Cerebellar nuclear complex (tissue), 1 donor: ENCODE data around the gene ZSWIM6.

Experiments used
- DNase-seq, 2 experiments: peaks; one replicate each; lab custom pipeline; 2025; lab: John Stamatoyannopoulos, UW

ZSWIM6 gene

DNA sequence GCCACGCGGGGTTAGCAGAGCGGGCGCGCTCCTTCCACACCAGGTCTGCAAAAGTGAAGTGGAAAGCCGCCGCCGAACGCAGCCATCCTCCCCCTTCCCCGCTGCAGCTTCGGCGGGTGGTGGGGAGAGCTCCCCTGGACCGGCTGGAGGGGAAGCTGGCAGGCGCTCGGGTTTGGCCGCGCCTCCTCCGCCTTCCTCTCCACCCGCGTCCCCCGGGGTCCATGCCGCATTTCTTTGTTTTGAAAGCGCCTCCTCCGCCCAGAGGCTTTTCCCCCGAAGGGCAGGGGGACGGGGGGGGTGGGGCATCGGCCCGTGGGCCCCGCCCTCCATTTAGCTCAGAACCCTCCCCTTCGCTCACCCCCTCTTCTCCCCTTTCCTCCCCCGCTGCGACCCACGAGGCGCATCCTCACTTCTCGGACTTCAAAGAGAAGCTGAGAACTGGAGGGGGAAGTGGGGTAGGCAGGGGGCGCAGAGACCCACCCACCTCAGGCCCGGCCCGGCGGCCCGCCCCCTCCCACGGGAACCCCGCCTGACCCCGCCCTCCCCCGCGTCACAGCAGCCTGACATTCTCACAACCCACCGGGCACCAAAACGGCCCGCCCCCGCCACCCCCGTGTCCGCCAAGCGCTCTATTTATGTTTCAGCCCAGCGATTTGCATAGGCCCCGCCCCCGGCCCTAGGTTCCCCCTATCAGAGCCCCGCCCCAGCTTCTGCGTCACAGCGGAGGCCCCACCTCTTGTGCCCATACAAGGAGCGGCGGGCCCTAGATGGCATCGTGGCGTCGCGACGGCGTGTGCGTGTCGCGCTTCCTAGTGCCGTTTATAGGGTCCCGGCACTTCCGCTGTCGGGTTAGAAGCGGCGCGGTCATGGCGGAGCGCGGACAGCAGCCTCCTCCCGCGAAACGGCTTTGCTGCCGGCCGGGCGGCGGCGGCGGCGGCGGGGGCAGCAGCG lies at the start of gene ZSWIM6:
Gene ZSWIM6 (plus strand): TSS at position 852 of the 951 bp plus-strand sequence. CDS start 15 bp downstream, at position 867.
- peak; percentile 94 to 95 for DNase-seq

DNA sequence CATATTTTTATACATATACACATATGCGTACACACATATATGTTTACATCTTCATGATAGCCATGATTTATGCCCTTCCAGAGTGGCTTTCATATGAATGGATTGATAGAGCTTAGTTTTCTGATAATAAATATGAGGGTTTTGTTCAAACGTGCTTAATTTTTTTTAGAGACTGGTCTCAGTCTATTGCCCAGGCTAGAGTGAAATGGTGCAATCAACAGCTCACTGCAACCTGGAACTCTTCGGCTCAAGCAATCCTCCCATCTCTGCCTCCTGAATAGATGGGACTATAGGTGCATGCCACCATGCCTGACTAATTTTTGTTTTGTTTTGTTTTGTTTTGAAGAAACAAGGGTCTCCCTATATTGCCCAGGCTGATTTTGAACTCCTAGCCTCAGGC lies 48.6 kb upstream of the ZSWIM6 start:
- no peak for DNase-seq

DNA sequence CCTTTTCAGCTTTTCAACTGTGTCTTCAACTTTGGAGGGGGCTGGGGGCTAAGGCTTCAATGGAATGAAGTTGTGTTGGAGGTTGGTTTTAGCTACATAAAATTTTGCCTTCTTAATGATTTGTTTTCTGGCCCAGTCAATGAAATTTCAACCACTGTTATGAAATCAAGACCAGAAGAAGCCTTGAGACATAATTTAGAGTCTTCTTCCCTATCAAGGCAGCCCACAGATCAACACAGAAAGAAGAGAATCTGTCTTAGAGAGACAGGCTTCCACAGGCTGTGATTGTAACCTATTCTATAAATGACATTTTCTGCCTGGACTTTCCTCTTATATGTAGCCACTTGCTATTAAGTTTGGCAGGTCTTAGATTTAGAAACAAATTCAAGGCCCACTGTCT lies 46.5 kb upstream of the ZSWIM6 start:
- DNase-seq = no peak

DNA sequence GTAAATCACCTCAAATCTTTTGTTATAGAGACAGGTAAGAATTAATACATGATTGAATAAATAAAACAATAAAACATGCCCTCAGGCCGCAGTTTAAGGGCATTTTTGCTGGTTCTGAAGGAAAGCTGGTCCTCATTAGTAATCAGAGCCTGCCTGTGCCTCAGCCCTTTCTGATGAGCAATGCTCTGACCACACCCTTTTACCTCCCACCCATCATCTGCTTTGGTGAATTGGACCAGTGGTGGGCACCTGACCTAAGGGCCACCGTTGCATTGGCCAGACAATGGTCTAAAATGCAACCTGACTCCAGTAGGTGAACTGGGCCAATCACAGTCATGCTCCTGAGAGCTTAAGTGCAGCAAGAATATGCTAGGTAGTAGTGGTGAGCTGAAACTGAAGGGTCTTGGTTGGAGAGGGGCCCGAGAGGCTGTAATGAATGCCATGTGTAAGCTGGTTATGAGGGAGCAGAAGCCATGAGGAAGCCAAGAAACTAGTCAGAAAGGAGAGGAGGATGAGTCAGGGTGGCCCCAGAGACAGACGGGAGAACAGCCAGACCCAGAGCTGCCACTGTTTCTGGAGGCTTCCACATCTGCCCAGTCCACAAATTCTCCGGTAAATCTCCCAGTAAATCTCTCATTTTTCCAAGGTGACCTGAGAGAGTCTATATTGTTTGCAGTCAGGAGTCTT lies 45.5 kb upstream of the ZSWIM6 start:
- DNase-seq = no peak

DNA sequence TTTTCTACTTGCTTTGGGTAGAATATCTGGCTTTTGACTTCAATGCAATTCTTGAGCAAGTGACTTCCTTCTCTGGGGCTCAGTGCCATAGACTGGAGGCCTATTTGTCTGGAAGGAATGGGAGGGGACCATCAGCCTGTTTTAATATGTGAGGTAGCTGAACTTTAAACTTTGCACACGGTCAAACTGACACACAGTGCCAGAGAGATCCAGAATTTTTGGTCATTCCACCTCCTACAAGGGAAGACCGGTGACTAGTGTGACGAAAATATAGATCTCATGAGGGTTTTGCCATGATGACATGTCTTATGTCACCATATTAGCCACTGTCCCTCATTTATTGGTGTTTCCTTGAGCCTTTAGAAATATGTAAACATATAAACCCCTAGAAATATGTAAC lies 44.6 kb upstream of the ZSWIM6 start:
- DNase-seq = no peak

DNA sequence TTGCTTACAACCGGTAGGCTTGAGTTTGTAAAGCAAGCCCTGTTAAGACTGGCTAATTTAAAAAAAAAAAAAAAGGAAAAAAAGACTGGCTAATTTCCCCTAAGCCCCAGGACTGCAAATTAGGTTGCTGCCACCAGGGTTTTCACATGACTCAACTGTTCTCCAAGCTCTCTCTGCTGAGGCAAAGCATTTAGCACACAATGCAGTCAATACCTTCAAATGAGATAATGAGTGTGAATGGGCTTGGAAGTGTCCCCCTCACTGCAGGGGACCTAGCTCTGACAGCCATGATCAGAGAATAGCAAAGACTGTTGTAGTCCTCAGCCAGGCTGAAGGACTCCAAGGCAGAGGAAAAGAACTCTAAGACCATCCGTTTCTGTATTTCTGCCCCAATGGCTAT lies 42.8 kb upstream of the ZSWIM6 start:
- no peak for DNase-seq

DNA sequence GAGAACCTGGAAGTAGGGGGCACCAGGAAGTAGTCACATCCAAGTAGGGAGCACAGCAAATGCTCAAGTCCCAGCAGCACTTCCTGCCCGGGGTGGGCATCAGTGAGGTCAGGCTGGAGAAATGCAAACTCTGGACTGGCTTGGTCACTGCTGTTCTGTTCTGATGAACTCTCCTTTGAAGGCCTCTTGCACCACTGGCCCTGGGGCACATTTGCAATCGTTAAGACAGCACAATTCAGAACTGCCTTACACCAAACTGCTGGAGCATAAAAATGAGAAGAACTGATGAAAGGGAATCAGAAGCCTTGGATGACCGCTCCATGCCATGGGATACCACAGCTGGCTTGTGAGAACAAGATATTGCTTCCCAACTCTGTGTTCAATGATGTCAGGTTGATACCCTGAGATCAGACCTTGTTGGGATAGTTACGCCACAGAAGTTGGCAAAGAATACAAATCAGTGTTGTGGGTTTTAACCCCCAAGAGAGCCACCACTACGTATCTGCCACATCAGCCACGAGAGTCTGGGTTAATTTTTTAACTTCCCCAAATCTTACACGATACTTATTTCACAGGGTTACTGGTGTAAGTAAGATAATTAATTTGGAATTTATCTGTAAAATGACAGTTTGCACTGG lies 42.3 kb upstream of the ZSWIM6 start:
- DNase-seq = no peak

DNA sequence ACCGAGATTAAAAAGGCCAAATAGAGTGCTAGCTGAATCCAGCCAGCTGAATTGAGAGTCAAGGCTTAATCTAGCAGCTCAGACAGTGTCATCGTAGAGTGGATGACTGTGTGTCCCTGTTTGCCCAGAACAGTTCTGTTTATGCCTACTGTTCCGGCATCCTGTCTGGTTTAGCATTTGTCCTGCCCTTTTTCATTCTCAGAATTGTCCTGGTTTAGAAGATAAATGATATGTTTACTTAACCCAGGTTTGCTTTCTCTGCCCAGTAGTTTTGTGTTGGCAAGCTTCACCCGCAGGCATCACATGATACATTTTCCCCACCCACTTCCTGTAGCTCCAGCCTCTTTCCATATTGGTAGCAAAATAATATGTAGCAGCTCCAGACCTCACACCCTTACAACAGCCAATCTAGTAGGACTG lies 41.3 kb upstream of the ZSWIM6 start:
- no peak for DNase-seq

DNA sequence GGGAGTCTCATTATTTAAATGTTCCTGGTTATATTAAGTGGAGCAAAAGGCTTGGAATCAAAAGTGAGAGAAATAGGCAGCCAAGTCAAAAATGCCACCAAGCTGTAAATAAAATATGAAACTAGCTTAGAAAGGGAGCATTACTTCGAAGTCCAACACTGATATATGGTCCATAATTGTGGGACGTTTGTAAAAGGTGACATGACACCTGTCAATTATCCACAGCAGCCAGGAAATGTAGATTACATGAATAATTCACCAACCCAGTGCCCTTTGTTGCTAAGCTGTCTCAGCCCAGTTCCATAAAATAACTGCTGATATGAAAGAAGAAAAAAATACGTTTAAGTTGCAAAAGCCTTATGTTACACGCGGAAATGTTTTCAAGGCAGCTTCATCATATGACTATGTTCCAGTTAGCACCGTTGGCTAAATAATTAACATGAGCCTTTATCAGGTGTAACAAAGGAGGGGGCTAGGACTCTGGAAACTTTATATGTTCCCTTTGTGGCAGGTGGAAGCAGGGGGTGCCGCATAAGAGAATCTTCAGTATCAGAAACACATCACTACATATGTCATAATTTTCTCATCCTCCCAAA lies 39.9 kb upstream of the ZSWIM6 start:
- no peak for DNase-seq

DNA sequence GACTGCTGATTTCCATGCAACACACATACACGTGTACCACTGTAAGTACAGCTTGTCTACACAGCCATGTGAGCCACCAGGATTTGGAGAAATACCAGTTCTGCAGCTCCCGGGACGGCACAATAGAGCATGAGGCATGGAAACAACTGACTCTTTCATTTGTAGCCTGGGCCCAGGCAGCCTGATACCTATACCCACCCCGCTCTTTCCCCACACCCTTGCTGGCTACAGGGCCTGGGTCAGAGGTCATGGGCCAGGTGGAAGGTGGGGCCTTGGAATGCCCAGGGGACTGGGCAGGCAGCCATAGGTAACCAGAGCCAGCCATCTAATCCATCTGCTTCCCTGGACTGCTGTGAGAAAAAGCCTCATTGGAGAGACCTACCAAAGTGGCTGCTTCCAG lies 39.0 kb upstream of the ZSWIM6 start:
- DNase-seq = no peak

DNA sequence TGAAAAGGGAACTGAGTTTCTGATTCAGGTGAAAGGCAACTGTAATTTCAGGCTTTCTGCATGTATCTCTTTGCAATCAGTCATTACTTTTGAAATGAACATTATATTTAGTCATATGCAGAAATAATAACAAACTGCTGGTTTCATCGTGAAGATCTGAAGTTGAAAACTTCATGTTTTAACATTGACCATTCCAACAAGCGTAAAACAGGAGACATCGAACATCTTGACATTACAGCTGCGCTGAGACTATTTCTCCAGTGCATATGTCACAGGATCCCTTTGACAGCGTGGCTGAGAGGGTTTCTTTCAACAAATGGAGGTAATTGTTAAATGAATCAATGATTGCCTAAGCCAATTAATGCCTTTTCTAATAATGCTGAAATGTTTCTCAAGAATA lies 38.2 kb upstream of the ZSWIM6 start:
- DNase-seq = no peak

DNA sequence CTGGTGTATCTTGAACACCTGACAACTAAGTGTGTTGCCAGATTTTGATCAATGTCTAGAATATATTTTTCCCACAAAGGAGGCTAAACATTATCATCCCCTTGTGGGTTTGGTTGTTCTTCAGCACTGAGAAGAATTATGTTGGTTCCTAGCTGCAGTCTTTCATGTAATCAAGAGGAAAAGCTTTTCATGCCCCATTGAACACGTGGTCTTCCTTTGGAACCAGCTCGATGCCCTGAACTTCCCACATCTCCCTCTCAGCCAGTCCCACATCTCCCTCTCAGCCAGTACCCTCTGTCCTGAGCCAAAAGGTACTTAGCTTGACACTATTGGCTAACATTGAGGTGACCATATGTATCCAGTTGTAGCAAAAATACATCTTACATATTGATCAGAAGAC lies 36.7 kb upstream of the ZSWIM6 start:
- no peak for DNase-seq

DNA sequence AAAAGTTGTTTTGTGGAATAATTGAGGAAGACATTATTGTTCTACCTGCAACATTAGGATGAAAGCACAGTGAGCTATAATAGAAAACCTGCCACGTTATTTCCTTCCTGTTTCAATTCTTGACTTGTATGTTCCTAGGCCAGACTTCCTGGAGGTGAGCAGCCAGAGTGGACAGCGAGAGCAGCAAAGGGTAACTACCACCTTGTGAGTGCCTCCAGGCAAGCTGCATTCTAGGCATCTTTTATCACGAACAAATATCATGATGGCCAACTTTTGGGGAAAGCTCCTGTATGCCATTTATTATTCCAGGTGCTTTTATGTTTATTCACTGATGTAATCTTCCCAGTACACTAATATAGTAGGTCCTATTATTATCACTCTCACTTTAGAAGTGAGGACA lies 34.0 kb upstream of the ZSWIM6 start:
- no peak for DNase-seq

DNA sequence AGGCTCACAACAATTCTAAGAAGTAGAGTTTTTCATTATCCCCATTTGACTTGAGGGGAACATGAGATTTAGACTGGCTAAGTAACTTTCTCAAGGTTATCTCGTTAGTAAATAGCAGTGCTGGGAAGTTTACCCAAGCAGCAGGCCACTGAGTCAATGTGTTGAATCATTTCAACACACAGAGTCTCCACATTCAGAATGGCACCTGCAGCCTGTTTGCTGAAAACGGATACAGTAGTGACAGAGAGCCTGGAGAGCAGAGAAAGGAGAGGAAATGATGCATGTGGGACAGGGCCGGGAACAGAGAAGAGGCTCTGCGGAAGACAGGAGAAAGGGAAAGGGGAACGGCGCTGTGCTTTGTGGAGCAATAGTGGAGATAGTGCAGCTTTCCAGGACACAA lies 33.5 kb upstream of the ZSWIM6 start:
- DNase-seq = no peak

DNA sequence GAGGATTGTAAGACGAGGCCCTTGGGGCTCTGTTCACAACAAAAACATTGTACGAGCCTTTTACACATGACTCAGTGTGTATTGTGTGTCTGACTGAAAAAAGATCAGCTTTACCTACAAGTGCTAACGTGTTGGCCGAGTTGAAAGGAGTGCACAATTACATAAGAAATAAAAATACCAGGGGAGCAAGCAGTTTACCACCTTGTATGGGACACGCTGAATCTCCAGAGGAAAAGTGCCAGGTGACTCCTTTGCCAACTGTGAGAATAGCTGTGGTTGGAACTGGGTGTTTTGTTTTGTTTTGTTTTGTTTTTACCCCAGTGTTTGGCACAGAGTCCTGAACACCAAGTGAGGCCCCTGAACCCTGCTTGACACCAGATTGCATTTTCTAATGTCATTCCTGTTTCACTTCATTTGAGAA lies 32.8 kb upstream of the ZSWIM6 start:
- DNase-seq = no peak

DNA sequence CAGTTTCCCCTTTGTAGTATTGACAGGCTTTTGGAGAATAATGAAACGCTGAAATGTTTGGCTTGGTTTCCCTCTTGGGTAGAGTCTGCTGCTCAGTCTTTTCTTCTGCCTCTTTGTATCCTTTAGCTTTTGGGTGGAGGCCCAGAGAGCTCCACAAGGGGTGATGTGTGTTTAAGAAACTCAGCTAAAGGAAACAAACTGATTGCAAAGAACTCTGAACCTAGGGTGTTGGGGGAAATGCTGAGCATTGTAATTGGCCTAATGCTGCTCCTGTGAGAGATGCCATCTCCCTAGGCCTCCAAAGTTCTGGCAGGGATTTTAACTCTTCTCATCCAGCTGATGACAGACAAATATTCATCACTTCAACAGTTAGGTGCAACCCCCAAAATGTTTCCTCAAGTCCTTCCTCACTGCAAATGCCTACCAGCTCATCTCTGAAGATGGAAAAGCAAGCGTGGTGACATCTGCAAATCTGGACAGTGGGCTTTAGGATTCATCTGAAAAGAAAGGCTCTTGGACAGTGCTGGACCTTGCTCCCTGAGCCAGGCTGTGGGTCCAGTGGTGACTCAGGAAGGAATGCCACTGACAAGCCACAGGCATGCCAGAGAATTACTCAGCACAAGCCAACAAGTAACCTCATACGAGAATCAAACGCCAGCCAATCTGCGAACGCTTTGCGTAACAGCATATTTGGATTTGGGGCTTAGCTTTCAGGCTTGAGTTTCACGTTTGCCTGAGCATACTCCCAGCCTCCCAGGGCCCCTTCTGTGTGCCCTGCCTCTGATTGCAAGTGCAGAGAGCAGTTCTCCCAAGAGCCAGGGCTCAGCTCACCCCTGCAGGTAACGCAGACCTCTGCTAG lies 30.5 kb upstream of the ZSWIM6 start:
- no peak for DNase-seq

DNA sequence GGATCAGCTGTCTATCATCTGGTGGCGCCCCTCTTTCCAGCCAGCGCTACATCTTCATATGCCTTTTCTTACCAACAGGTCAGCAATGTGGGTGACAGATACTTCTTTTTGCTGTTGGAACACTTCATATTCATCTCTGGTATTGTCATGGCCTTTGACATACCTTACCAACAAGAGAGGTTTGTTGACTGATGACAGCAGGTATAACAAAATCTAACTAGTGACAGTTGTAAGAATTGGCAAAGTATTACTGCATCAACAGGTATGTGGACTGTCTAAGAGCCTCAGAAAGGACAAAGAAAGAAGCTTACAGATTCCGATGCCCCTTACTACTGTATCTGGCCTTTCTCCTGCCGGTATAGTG lies 29.9 kb upstream of the ZSWIM6 start:
- no peak for DNase-seq

DNA sequence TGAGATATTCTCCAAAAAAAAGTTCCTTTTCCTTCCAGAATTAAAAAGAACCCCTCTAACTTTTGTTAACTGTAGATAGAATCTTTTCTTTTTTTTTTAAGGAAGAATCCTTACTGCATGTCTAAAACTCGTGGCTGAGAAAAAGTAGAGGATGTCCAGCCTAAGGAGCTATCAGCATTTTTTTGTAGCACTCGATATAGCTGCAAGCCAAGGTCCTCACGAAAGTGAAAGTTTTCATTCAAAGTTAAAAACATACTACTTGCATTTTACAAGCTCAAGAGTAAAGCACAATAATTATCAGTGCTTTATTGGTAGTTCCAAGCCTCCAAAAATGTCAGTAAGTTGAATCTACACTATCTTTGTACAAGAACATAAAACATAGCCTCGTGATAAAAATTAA lies 28.7 kb upstream of the ZSWIM6 start:
- DNase-seq = no peak

DNA sequence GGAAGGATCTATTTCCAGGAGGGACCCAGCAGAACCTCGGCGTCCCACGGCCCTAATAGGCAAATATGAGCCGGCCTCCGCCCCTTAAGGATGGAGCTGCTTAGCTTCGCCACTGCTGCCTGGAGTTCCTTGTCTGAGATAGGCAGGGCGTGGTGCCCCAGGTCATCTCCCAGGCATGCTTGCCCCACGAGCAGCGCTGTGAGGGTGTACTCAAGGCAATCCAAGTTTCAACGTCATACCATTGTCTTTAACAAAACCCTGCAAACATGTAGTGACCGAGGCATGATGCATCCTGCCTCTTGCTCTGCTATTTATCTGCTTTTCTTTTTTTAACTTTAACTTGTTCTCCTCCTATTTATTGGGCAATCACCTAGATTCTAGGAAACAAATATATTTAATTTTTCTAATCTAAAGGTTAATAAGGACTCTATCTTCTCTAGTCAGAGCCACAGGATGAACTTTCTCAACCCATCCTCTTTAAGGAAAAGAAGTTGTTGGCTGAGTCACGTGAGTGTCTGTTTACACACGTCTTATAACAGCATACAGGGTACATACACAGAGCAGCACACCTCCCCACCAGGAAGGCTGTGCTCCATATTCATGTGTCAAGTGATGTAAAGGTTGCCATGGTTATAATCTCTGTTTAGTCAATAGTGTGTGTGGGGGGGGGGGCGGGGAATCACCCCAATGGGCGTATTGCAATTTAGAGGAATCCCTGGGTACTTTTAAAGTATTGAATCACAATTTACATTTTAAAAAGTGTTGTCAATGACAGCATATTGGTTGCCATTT lies 27.3 kb upstream of the ZSWIM6 start:
- DNase-seq = no peak

DNA sequence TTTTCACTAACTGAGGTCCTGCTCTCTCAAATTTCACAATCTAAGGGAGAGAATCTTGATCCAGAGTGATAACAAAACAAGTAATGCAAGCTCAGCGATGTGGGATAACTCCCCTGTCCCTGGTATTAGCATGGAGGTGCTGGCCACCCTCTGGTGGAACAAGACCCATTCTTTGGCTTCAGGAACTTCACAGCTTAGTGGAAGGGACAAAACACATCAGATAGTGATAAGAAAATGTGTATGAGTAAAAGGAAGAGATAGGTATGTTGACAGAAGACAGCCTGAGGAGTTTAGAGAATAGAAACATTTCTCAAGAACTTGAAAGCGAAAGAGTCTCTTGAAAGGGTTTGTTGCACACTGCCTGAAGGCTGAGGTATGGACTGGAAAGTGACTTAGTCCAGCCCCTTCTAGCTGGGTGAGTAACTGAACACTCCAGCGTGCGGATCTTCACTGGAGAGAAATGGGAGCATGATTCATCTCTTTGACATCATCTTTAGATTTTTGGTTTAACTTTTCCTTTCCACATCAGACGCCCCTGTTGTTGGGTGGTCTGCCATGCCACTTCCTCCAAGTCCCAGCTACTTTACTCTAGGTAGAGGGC lies 25.4 kb upstream of the ZSWIM6 start:
- no peak for DNase-seq
